ENCODE data around the gene NECTIN3. TPM values are rescaled to one million over a fixed set of nuclear protein-coding genes. Genes with fewer than 3 reads are reported as not detected.

The NECTIN3 gene
- total RNA-seq, 1 donor = 140 TPM

DNA sequence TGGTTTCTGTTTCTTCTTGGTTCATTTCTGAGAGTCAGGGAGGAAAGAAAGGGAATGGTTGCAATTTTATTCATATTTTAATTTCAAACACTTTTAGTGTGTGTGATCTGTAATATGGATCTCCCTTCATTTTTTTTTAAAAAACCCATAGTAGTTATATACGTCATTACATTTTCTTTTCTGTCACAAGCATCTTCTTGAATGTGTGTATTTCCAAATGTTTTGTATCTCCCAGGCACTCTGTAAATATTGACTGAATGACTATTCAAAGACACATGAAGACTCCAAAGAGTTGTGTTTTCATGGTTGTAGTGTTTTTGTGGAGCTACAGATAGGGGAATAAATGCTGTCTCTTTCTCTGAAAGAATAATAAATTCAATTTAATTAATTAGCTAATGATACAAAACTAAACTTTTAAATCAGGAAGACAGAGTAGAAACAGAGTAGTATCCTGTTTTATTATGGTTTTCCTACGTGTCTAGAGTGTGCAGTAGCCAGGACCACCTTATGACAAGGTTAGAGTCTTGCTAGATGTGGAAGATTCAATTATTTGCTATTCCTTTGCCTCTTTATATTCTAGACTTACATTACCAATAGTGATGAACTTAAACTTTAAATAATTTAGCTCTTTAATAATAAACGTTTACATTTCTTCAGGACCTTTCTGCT, 35.5 kb downstream of the NECTIN3 start:
- no peak overlapping the region for H3K4me3 ChIP-seq (ENCODE audit: low read depth, low read length)
- DNase-seq (ENCODE audit: low read depth) = peak; percentile 16
- TF ChIP-seq, protein P1, sequence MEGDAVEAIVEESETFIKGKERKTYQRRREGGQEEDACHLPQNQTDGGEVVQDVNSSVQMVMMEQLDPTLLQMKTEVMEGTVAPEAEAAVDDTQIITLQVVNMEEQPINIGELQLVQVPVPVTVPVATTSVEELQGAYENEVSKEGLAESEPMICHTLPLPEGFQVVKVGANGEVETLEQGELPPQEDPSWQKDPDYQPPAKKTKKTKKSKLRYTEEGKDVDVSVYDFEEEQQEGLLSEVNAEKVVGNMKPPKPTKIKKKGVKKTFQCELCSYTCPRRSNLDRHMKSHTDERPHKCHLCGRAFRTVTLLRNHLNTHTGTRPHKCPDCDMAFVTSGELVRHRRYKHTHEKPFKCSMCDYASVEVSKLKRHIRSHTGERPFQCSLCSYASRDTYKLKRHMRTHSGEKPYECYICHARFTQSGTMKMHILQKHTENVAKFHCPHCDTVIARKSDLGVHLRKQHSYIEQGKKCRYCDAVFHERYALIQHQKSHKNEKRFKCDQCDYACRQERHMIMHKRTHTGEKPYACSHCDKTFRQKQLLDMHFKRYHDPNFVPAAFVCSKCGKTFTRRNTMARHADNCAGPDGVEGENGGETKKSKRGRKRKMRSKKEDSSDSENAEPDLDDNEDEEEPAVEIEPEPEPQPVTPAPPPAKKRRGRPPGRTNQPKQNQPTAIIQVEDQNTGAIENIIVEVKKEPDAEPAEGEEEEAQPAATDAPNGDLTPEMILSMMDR (IDR thresholded peaks at IDR 0.05; ENCODE audit: insufficient read depth, low read depth, low read length) = no peak

DNA sequence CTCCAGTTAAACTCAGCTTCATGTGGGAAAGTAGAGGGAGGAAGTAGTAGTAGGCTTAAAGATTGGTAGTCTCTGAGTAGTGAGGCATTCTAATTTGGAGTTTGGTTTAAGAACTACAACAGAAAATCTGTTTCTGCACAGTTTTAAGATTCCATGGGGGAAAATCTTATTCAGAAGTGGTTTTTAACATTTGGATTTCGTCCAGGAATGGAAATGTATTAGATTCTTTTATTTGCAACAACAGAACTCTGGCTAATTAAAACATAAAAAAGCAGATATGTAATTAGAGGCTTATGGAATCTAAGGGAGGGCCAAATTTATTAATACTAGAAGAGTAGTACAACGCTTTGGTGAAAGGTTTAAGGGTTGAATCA, 36.0 kb downstream of the NECTIN3 start:
- no peak overlapping the region for H3K4me3 ChIP-seq (ENCODE audit: low read depth, low read length)
- no peak for DNase-seq (ENCODE audit: low read depth)

GRCh38 chr3:111112913-111113312, 41.3 kb downstream of the NECTIN3 start:
- peak; percentile 81 for DNase-seq (ENCODE audit: low read depth)
- no peak overlapping the region for H3K4me3 ChIP-seq (ENCODE audit: low read depth, low read length)
- TF ChIP-seq, protein P1 (IDR thresholded peaks at IDR 0.05; ENCODE audit: insufficient read depth, low read depth, low read length) = no peak

More for the DNA sequence above, 36.0 kb downstream of the NECTIN3 start:
- TF ChIP-seq, protein P1 (IDR thresholded peaks at IDR 0.05; ENCODE audit: insufficient read depth, low read depth, low read length) = no peak

- TF ChIP-seq, protein P1 (IDR thresholded peaks at IDR 0.05; ENCODE audit: insufficient read depth, low read depth, low read length) = no peak
- H3K4me3 ChIP-seq (ENCODE audit: low read depth, low read length) = no peak overlapping the region
- DNase-seq (ENCODE audit: low read depth) = no peak
These were observed 57.3 kb downstream of the NECTIN3 start for GRCh38 chr3:111128884-111129283.

- DNase-seq (ENCODE audit: low read depth) = no peak
- TF ChIP-seq, protein P1 (IDR thresholded peaks at IDR 0.05; ENCODE audit: insufficient read depth, low read depth, low read length) = no peak
- H3K4me3 ChIP-seq (ENCODE audit: low read depth, low read length) = no peak overlapping the region
These were observed 59.2 kb downstream of the NECTIN3 start for GRCh38 chr3:111130827-111131226.

DNA sequence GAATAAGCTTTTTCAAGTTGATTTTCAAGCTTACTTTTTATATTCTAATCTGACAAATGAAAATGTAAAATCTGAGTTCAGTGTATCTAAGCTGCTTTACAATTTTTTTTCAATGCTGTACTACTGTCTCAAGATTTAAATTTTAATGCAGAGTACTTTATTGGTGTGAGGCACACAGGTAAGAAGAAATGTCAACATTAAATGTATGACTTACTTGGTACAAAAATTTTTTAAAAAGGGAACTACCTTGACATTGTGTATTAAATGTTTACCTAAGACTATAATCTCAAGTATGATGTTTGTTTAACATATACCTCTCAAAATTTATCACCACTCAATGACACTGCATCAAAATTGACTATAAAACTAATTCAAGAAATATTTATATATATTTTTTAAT, 62.7 kb downstream of the NECTIN3 start:
- TF ChIP-seq, protein P1 (IDR thresholded peaks at IDR 0.05; ENCODE audit: insufficient read depth, low read depth, low read length) = no peak
- H3K4me3 ChIP-seq (ENCODE audit: low read depth, low read length) = no peak overlapping the region
- DNase-seq (ENCODE audit: low read depth) = no peak

GRCh38 chr3:111151438-111151837, 79.8 kb downstream of the NECTIN3 start:
- TF ChIP-seq, protein P1 (IDR thresholded peaks at IDR 0.05; ENCODE audit: insufficient read depth, low read depth, low read length) = no peak
- peak; percentile 42 for DNase-seq (ENCODE audit: low read depth)
- no peak overlapping the region for H3K4me3 ChIP-seq (ENCODE audit: low read depth, low read length)

All from fibroblast of villous mesenchyme (primary cell).